ENCODE results near the gene NPNT. TPM values are rescaled to one million over a fixed set of nuclear protein-coding genes. Genes with fewer than 3 reads are reported as not detected.

The NPNT gene
- total RNA-seq, 1 donor from 2014 or later: not detected

DNA sequence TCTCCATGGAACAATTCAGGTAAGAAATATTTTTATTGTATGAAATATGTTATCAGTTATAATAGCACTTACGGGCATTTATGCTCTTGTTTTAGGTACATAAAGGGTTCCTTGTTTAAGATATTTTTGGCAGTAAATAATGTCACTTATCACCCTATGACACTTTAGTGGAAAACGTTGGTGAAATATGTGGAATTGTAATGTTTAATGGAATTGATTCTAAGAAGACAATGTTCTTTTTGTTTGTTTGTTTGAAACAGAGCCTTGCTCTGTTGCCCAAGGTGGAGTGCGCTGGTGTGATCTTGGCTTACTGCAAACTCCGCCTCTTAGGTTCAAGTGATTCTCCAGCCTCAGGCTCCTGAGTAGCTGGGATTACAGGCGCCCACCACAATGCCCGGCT is 17.4 kb downstream of the NPNT start:
- no peak for DNase-seq (ENCODE audit: low spot score)
- TF ChIP-seq, protein P1, sequence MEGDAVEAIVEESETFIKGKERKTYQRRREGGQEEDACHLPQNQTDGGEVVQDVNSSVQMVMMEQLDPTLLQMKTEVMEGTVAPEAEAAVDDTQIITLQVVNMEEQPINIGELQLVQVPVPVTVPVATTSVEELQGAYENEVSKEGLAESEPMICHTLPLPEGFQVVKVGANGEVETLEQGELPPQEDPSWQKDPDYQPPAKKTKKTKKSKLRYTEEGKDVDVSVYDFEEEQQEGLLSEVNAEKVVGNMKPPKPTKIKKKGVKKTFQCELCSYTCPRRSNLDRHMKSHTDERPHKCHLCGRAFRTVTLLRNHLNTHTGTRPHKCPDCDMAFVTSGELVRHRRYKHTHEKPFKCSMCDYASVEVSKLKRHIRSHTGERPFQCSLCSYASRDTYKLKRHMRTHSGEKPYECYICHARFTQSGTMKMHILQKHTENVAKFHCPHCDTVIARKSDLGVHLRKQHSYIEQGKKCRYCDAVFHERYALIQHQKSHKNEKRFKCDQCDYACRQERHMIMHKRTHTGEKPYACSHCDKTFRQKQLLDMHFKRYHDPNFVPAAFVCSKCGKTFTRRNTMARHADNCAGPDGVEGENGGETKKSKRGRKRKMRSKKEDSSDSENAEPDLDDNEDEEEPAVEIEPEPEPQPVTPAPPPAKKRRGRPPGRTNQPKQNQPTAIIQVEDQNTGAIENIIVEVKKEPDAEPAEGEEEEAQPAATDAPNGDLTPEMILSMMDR (IDR thresholded peaks at IDR 0.05; ENCODE audit: unreplicated experiment): no peak
- no peaks in the 10 kb centered on the region for H3K27me3 Mint-ChIP-seq (ENCODE audit: unreplicated experiment)
- peaks cover 2% of the 10 kb centered on the region for H3K4me1 Mint-ChIP-seq (ENCODE audit: unreplicated experiment)
- H3K27ac Mint-ChIP-seq (ENCODE audit: unreplicated experiment): no peak overlapping the region
- no peaks in the 10 kb centered on the region for H3K9me3 Mint-ChIP-seq (ENCODE audit: unreplicated experiment)
- no peaks in the 10 kb centered on the region for H3K36me3 Mint-ChIP-seq (ENCODE audit: low read depth, unreplicated experiment)
- H3K4me3 Mint-ChIP-seq (ENCODE audit: unreplicated experiment): no peak overlapping the region

DNA sequence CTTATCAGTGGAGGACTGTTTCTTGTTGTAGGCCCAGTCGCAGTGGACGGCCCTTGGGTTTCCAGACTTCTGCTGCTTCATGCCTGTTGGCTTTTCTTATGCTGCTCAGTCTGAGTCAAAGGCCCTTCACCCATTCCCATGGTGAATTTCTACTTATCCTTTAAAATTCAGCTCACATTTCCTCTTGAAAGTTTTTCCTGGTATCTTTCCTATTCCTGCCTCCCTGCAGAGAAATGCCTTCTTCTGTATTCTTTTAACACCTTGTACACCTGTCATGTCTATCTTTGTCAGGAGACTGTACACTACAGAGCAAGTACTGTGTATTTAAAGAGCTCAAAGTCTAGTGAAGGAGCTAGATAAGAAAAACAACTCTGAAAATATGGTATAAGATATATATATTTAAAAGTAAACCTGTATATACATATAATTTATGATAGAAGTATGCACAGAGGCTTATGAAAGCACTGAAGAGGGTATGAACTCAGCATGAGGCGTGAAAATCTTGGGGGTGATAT is 22.0 kb downstream of the NPNT start:
- no peak overlapping the region for H3K27ac Mint-ChIP-seq (ENCODE audit: unreplicated experiment)
- no peaks in the 10 kb centered on the region for H3K9me3 Mint-ChIP-seq (ENCODE audit: unreplicated experiment)
- H3K4me1 Mint-ChIP-seq (ENCODE audit: unreplicated experiment): peaks cover 2% of the 10 kb centered on the region
- H3K36me3 Mint-ChIP-seq (ENCODE audit: low read depth, unreplicated experiment): no peaks in the 10 kb centered on the region
- H3K27me3 Mint-ChIP-seq (ENCODE audit: unreplicated experiment): no peaks in the 10 kb centered on the region
- no peak for DNase-seq (ENCODE audit: low spot score)
- TF ChIP-seq, protein P1 (IDR thresholded peaks at IDR 0.05; ENCODE audit: unreplicated experiment): no peak
- no peak overlapping the region for H3K4me3 Mint-ChIP-seq (ENCODE audit: unreplicated experiment)

DNA sequence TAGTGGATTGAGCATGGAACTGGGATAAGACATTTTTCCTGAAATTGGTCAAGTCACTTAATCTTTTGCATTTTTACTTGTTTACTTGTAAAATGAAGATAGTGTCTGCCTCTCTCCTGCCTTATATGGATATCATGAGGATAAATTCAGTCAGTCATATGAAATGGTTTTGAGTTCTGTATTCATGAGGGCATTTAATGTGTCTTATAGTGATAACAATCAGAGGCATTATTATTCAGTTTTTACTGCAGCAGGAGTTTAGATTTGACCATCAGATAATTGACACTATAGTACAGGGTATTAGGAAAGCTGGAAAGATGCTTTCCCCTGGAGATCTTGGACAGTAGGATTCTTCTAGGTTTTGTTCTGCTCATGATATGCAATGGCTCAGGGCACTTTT is 26.0 kb downstream of the NPNT start:
- Mint-ChIP-seq H3K27ac (ENCODE audit: unreplicated experiment) (no peak overlapping the region), H3K27me3 (ENCODE audit: unreplicated experiment) (no peaks in the 10 kb centered on the region), H3K4me3 (ENCODE audit: unreplicated experiment) (no peak overlapping the region), H3K4me1 (ENCODE audit: unreplicated experiment) (no peaks in the 10 kb centered on the region), H3K9me3 (ENCODE audit: unreplicated experiment) (no peaks in the 10 kb centered on the region), H3K36me3 (ENCODE audit: low read depth, unreplicated experiment) (no peaks in the 10 kb centered on the region)
- DNase-seq (ENCODE audit: low spot score): no peak
- TF ChIP-seq, protein P1 (IDR thresholded peaks at IDR 0.05; ENCODE audit: unreplicated experiment): no peak

DNA sequence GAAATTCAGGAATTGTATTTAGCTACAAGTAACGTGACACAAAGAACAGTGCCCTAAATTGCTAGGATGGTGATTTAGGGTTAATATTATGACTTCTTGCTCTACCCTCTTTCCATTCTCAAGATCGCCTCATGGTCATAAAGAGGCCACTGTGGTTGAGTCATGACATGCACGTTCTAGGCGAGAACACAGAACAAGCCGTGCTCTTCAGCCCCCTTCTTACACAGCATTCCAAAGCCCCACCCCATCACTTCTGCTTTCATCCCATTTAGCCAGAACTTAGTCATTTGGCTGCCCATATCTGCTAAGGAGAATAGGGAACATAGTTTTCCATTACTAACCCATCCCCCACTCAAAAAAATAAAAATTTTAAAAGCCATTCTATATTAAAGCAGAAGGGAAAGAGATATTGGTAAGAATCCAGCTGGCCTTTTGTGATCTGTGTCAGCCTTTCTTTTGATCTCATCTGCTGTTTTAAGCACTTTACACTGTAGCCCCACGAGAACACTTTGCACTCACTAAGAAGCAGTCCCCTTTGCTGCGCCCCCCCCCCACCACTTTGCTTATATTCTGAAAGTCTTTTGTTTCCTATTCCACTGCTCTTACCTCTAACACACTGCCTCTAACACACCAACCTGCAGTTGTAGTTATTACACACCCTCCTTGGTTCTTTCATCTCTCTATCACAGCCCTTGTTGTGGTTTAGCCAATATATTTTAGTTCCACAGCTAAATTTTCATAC is 28.4 kb downstream of the NPNT start:
- H3K27ac Mint-ChIP-seq (ENCODE audit: unreplicated experiment): no peak overlapping the region
- TF ChIP-seq, protein P1 (IDR thresholded peaks at IDR 0.05; ENCODE audit: unreplicated experiment): no peak
- no peaks in the 10 kb centered on the region for H3K27me3 Mint-ChIP-seq (ENCODE audit: unreplicated experiment)
- no peaks in the 10 kb centered on the region for H3K9me3 Mint-ChIP-seq (ENCODE audit: unreplicated experiment)
- DNase-seq (ENCODE audit: low spot score): no peak
- no peaks in the 10 kb centered on the region for H3K36me3 Mint-ChIP-seq (ENCODE audit: low read depth, unreplicated experiment)
- no peaks in the 10 kb centered on the region for H3K4me1 Mint-ChIP-seq (ENCODE audit: unreplicated experiment)
- no peak overlapping the region for H3K4me3 Mint-ChIP-seq (ENCODE audit: unreplicated experiment)

DNA sequence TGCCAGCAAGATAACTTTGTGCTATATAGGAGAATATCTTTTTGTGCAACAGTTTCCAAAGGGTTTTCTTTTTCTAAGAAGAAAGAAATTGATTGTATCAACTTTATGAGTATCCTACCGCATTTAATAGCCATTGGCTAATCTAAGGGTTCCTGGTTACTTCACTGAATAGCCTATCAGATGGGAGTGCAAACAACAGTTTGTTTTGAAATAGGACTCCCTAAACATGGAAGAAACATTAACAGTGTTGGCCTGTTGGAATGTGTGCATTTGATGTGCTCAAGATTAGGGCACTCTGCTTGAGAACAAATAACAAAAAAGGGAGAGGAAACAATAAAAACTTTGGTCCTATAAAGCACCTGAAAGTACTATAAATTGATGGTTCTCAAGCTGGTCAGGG is 29.1 kb downstream of the NPNT start:
- TF ChIP-seq, protein P1 (IDR thresholded peaks at IDR 0.05; ENCODE audit: unreplicated experiment): no peak
- no peaks in the 10 kb centered on the region for H3K27me3 Mint-ChIP-seq (ENCODE audit: unreplicated experiment)
- no peaks in the 10 kb centered on the region for H3K36me3 Mint-ChIP-seq (ENCODE audit: low read depth, unreplicated experiment)
- H3K4me1 Mint-ChIP-seq (ENCODE audit: unreplicated experiment): no peaks in the 10 kb centered on the region
- no peaks in the 10 kb centered on the region for H3K9me3 Mint-ChIP-seq (ENCODE audit: unreplicated experiment)
- no peak overlapping the region for H3K4me3 Mint-ChIP-seq (ENCODE audit: unreplicated experiment)
- DNase-seq (ENCODE audit: low spot score): no peak
- H3K27ac Mint-ChIP-seq (ENCODE audit: unreplicated experiment): no peak overlapping the region

Data from endothelial cell (in vitro differentiated cells).